SIG-M5 treated with dmso at 0.1 percent for 504 hours (cell line): ENCODE measurements around the gene MAPK10.
"Not testable (repeated sequence)": the region's sequence is repeated elsewhere in the genome, so short reads cannot be mapped to it uniquely, and the experiment has no call there.

Experiments used
- DNase-seq: peaks from one replicate; lab custom pipeline; 2025; ENCODE audit not compliant: unreplicated experiment; lab: John Stamatoyannopoulos, UW

Gene MAPK10

GRCh38 chr4:86108834-86109233 is 251.0 kb downstream of the MAPK10 start:
- DNase-seq: no peak

GRCh38 chr4:86108137-86108536 is 251.7 kb downstream of the MAPK10 start:
- DNase-seq: no peak

- no peak for DNase-seq
Measured at GRCh38 chr4:86107112-86107511, 252.7 kb downstream of the MAPK10 start.

- DNase-seq: no peak
Measured at GRCh38 chr4:86106475-86106874, 253.4 kb downstream of the MAPK10 start.

- no peak for DNase-seq
Measured at GRCh38 chr4:86101841-86102240, 258.0 kb downstream of the MAPK10 start.

GRCh38 chr4:86101410-86101809 is 258.4 kb downstream of the MAPK10 start:
- no peak for DNase-seq

- no peak for DNase-seq
Measured at GRCh38 chr4:86100539-86101215, 259.2 kb downstream of the MAPK10 start.

GRCh38 chr4:86099348-86099747 is 260.5 kb downstream of the MAPK10 start:
- DNase-seq: no peak

- DNase-seq: no peak
Measured at GRCh38 chr4:86098691-86099090, 261.2 kb downstream of the MAPK10 start.

GRCh38 chr4:86096373-86096772 is 263.5 kb downstream of the MAPK10 start:
- no peak for DNase-seq

GRCh38 chr4:86092684-86093083 is 267.2 kb downstream of the MAPK10 start:
- no peak for DNase-seq

- no peak for DNase-seq
Measured at GRCh38 chr4:86091201-86091600, 268.7 kb downstream of the MAPK10 start.

- peak; percentile 1 for DNase-seq
Measured at GRCh38 chr4:86089781-86090323, 270.0 kb downstream of the MAPK10 start.

GRCh38 chr4:86089053-86089452 is 270.8 kb downstream of the MAPK10 start:
- DNase-seq: no peak

GRCh38 chr4:86075796-86076195 is 284.1 kb downstream of the MAPK10 start:
- not testable (repeated sequence) for DNase-seq

- no peak for DNase-seq
Measured at GRCh38 chr4:86060341-86060740, 299.5 kb downstream of the MAPK10 start.

GRCh38 chr4:86058621-86059020 is 301.2 kb downstream of the MAPK10 start:
- no peak for DNase-seq

- DNase-seq: no peak
Measured at GRCh38 chr4:86055898-86056297, 304.0 kb downstream of the MAPK10 start.

GRCh38 chr4:86054286-86055032 is 305.4 kb downstream of the MAPK10 start:
- DNase-seq: no peak

- no peak for DNase-seq
Measured at GRCh38 chr4:86050496-86050895, 309.4 kb downstream of the MAPK10 start.

GRCh38 chr4:86048426-86048825 is 311.4 kb downstream of the MAPK10 start:
- no peak for DNase-seq

GRCh38 chr4:86044593-86044985 is 315.3 kb downstream of the MAPK10 start:
- no peak for DNase-seq
